Kidney (tissue), 22 donors: ENCODE results near the gene LPAR2. TPM values are rescaled to one million over a fixed set of nuclear protein-coding genes. Genes with fewer than 3 reads are reported as not detected.

ENCODE experiments used
- DNase-seq, 5 donors: peaks; one replicate each; pipeline ENCODE4 v3.0.0-alpha.2; 2013 to 2020
- FAIRE-seq: peaks from 2 replicates; lab custom pipeline; 2012; peaks lifted over from hg19 to GRCh38; lab: Jason Lieb, UNC
- H3K27ac ChIP-seq, 2 donors: one replicate each; pipeline ENCODE4 v1.7.0; 2013; ENCODE audit warnings: low read depth in 2 of 2, low read length in 2 of 2, inconsistent platforms in 1 of 2
- H3K27me3 ChIP-seq: one replicate; pipeline ENCODE4 v1.7.1; 2013; ENCODE audit warnings: low read length, inconsistent platforms; ENCODE audit not compliant: control insufficient read depth, insufficient read depth
- H3K36me3 ChIP-seq, 3 donors: one replicate each; pipeline versions ENCODE4 v1.7.0 to v1.7.1; 2013; ENCODE audit warnings: low read length in 3 of 3, control low read depth in 1 of 3, inconsistent platforms in 1 of 3; ENCODE audit not compliant: insufficient read depth in 3 of 3, control insufficient read depth in 2 of 3
- H3K4me1 ChIP-seq, 3 donors: one replicate each; pipeline versions ENCODE4 v1.7.0 to v1.7.1; 2013; ENCODE audit warnings: low read length in 3 of 3, inconsistent platforms in 1 of 3, low read depth in 1 of 3; ENCODE audit not compliant: control insufficient read depth in 2 of 3, insufficient read depth in 2 of 3
- H3K4me3 ChIP-seq, 3 donors: one replicate each; pipeline versions ENCODE4 v1.7.0 to v1.8.1; 2013; ENCODE audit warnings: low read length in 3 of 3, control low read depth in 1 of 3, inconsistent platforms in 1 of 3
- H3K9ac ChIP-seq, 3 donors: one replicate each; pipeline versions ENCODE4 v1.7.0 to v1.7.1; 2013; ENCODE audit warnings: low read length in 3 of 3, control low read depth in 1 of 3, inconsistent platforms in 1 of 3
- H3K9me3 ChIP-seq, 3 donors: one replicate each; pipeline versions ENCODE4 v1.7.0 to v1.7.1; 2013; ENCODE audit warnings: low read length in 3 of 3, control low read depth in 1 of 3, inconsistent platforms in 1 of 3; ENCODE audit not compliant: control insufficient read depth in 2 of 3, insufficient read depth in 1 of 3
- intact Hi-C: fragments of 100-400 bp; cut with DNase I; formaldehyde crosslinking; loops from one replicate; pipeline ENCODE4 v1.11.1; 2022
- long read RNA-seq, 10 donors: library from polyadenylated mRNA in 1 of 10; unstranded in 1 of 10; transcript quantifications; one replicate each; pipeline ENCODE4 v2.0.0 and lab custom pipeline, GENCODE V29; 2021 to 2026
- polyA plus RNA-seq: library from polyadenylated mRNA; stranded (reverse); fragments of 350-450 nt; fragmentation: Illumina TruSeq; extraction: RNeasy Lipid Tissue Mini Kit (QIAGEN cat#74804); gene quantifications from one replicate; pipeline ENCODE4 v1.2.3, GENCODE V29; 2014; ENCODE audit warnings: low read depth, low replicate concordance; ENCODE audit not compliant: insufficient read depth
- total RNA-seq: library from RNA; stranded (reverse); fragmentation: NEBNext Ultra II Directional; extraction: Animal tissue kit (Norgen Biotek cat#: 25700); gene quantifications from one replicate; pipeline ENCODE4 v1.2.1, GENCODE V29; 2021
- TF ChIP-seq, protein P1 (sequence below): IDR thresholded peaks from 3 replicates; pipeline ENCODE4 v1.5.1; 2012; ENCODE audit warnings: mild to moderate bottlenecking, moderate library complexity, borderline replicate concordance; ENCODE audit not compliant: insufficient read depth; ENCODE audit errors: extremely low read depth
- donor health status: control.
- donor health status: control.
- donor health status: control.
- donor health status: control.
- donor health status: control.
- donor health status: DM: yes; HTN: yes; CAD: no.
- donor health status: Normal renal cell carcinoma (clear cell type).

Gene LPAR2
- total RNA-seq, result 10.4 TPM
- 5.6 TPM for polyA plus RNA-seq
- long read RNA-seq, donor 1, partial matches to known transcripts, result 0 of 3 reads
- long read RNA-seq, donor 1, other reads (novel, unspliced or antisense), result 0 of 3 reads
- long read RNA-seq, donor 2, partial matches to known transcripts, result 0 of 2 reads
- long read RNA-seq, donor 2, other reads (novel, unspliced or antisense), result 0 of 2 reads
- long read RNA-seq, donor 3, partial matches to known transcripts, result 0 of 4 reads
- long read RNA-seq, donor 3, other reads (novel, unspliced or antisense), result 0 of 4 reads
- long read RNA-seq, donor 4, partial matches to known transcripts, result 0 of 1 reads
- long read RNA-seq, donor 4, other reads (novel, unspliced or antisense), result 0 of 1 reads
- long read RNA-seq, donor 5, result 0 reads
- long read RNA-seq, donor 6, partial matches to known transcripts, result 0 of 1 reads
- long read RNA-seq, donor 6, other reads (novel, unspliced or antisense), result 0 of 1 reads
- long read RNA-seq, donor 7, transcript LPAR2-201 (3 exons, 1,791 nt), result major isoform, 6 of 10 reads
- long read RNA-seq, donor 7, partial matches to known transcripts, result 1 of 10 reads
- long read RNA-seq, donor 7, other reads (novel, unspliced or antisense), result 3 of 10 reads
- long read RNA-seq, donor 8, partial matches to known transcripts, result 0 of 4 reads
- long read RNA-seq, donor 8, other reads (novel, unspliced or antisense), result 0 of 4 reads
- long read RNA-seq, donor 9, result 0 reads
- long read RNA-seq, donor 10, partial matches to known transcripts, result 12 of 13 reads
- long read RNA-seq, donor 10, other reads (novel, unspliced or antisense), result 0 of 13 reads

DNA sequence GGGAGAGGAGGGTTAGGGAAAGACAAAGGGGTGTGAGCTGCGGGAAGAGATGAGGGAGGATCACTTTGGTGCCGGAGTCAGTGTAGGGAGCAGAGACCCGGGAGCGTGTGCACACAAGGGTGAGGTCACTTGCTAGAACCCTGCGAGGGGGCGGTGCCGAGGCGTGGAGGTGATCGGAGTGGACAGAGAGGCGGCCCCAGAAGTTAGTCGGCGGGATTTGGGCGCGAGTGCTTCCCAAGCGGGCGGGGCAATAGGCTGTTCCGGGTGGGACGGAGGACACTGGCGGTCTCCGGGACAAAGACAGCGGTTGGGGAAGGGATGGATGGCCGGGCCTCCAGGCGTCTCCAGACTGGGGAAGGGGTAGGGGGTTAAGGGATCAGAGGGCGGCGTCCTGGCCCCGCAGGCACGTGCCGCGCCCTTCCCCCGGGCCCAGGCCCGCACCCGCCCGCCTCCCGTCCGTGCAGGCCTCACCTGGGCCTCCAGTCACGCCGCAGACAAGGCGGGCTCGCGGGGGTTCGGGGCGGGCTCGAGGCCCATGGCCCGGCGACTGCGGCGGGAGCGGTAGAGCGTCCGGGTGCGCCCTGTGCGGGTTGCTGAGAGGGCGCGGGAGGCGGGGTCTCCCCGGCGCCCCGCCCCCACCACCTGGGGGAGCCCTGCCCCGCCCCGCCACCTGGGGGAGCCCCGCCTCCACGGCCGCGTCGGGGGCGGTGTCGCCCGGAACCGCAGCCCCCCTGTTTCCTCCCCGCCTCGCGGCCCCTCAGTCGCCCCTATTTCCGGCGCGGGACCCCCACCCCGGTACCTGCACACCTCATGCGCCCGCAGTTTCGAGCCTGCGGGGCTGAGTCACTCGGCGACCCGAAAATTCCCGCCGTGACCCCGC lies at the start of gene LPAR2:
LPAR2 (minus strand) TSS at position 600 of the 880 bp plus-strand sequence. CDS start 945 bp downstream, outside the sequence.
- no peak within 1 kb of the TSS for H3K27ac ChIP-seq
- H3K9me3 ChIP-seq, result no peaks in the 10 kb centered on the region
- no peaks in the 10 kb centered on the region for H3K27me3 ChIP-seq
- H3K4me1 ChIP-seq, result peaks cover 0 to 3% (median 0%) of the 10 kb centered on the region in 3 donors
- TF ChIP-seq, protein P1, sequence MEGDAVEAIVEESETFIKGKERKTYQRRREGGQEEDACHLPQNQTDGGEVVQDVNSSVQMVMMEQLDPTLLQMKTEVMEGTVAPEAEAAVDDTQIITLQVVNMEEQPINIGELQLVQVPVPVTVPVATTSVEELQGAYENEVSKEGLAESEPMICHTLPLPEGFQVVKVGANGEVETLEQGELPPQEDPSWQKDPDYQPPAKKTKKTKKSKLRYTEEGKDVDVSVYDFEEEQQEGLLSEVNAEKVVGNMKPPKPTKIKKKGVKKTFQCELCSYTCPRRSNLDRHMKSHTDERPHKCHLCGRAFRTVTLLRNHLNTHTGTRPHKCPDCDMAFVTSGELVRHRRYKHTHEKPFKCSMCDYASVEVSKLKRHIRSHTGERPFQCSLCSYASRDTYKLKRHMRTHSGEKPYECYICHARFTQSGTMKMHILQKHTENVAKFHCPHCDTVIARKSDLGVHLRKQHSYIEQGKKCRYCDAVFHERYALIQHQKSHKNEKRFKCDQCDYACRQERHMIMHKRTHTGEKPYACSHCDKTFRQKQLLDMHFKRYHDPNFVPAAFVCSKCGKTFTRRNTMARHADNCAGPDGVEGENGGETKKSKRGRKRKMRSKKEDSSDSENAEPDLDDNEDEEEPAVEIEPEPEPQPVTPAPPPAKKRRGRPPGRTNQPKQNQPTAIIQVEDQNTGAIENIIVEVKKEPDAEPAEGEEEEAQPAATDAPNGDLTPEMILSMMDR, result no peak
- H3K4me3 ChIP-seq, result peak within 1 kb of the TSS in 2 of 3 donors; percentile 33 to 44
- DNase-seq (peak; percentile 66 to 87 (median 71)), FAIRE-seq (no peak)
- H3K36me3 ChIP-seq, result no peaks in the 10 kb centered on the region
- H3K9ac ChIP-seq, result peak within 1 kb of the TSS in 2 of 3 donors; percentile 22 to 34
- intact Hi-C loops, result no loop called here

DNA sequence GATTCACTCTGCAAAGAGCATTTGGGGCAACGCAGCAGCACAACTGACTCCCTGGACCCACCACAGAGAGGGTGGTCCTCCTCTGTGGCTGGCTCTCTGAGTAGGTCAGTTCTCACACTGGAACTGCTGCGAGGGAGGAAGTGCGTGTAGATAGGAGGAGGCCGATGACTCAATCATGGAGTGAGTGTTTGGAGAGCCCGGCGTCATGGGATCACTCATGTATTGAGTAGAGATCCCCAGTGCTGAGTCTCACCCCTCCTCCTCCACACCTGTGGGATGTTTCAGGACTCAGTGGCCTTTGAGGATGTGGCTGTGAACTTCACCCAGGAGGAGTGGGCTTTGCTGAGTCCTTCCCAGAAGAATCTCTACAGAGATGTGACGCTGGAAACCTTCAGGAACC lies 49.6 kb upstream of the LPAR2 start:
- no peak overlapping the region for H3K27ac ChIP-seq
- intact Hi-C loops, result no loop called here
- no peak for DNase-seq
- H3K36me3 ChIP-seq, result peaks cover 7 to 19% (median 13%) of the 10 kb centered on the region in 3 donors
- no peak for FAIRE-seq
- H3K27me3 ChIP-seq, result no peaks in the 10 kb centered on the region
- TF ChIP-seq, protein P1, result no peak
- H3K4me1 ChIP-seq, result no peaks in the 10 kb centered on the region
- H3K9ac ChIP-seq, result no peak overlapping the region
- H3K9me3 ChIP-seq, result peaks cover 0 to 14% (median 0%) of the 10 kb centered on the region in 3 donors
- no peak overlapping the region for H3K4me3 ChIP-seq

DNA sequence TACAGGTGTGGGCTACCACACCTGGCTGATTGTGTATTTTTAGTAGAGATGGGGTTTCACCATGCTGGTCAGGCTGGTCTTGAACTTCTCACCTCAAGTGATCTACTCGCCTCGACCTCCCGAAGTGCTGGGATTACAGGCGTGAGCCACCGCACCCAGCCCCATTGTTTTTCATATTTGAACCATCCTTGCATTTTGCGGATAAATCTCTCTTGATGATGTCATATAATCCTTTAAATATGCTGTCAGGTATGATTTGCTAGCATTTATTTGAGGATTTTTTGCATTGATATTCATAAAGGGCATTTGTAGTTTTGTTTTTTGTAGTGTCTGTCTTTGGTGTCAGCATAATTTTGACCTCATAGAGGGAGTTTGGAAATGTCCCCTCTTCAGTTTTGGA lies 46.3 kb upstream of the LPAR2 start:
- no peaks in the 10 kb centered on the region for H3K27me3 ChIP-seq
- DNase-seq, result no peak
- H3K27ac ChIP-seq, result no peak overlapping the region
- TF ChIP-seq, protein P1, result no peak
- no peak overlapping the region for H3K9ac ChIP-seq
- no peak for FAIRE-seq
- peaks cover 0 to 3% (median 0%) of the 10 kb centered on the region in 3 donors for H3K9me3 ChIP-seq
- no peak overlapping the region for H3K4me3 ChIP-seq
- intact Hi-C loops, result no loop called here
- no peaks in the 10 kb centered on the region for H3K4me1 ChIP-seq
- H3K36me3 ChIP-seq, result peaks cover 4 to 11% (median 8%) of the 10 kb centered on the region in 3 donors
